Esophagus muscularis mucosa (tissue), 4 donors: Measurements from ENCODE around the gene FANCI.

Experiments
- EP300 ChIP-seq: sonication (generic); formaldehyde crosslinking; IDR thresholded peaks from one replicate; pipeline ENCODE4 v1.6.1; 2017; ENCODE audit warnings: antibody characterized with exemption
- POLR2A ChIP-seq: fragments of 450-650 bp; IDR thresholded peaks from one replicate; pipeline ENCODE4 v1.6.1; 2017; ENCODE audit warnings: antibody characterized with exemption, moderate library complexity, mild to moderate bottlenecking, low read depth
- TF ChIP-seq, protein P1 (sequence below), 3 experiments: fragments of 200-600 bp in 2 of 3; fragments of 450-650 bp in 1 of 3; sonication (generic) in 2 of 3; IDR thresholded peaks; one replicate each; pipeline ENCODE4 v1.5.1; 2017 to 2019; ENCODE audit warnings: antibody characterized with exemption in 3 of 3, mild to moderate bottlenecking in 2 of 3, moderate library complexity in 1 of 3

DNA sequence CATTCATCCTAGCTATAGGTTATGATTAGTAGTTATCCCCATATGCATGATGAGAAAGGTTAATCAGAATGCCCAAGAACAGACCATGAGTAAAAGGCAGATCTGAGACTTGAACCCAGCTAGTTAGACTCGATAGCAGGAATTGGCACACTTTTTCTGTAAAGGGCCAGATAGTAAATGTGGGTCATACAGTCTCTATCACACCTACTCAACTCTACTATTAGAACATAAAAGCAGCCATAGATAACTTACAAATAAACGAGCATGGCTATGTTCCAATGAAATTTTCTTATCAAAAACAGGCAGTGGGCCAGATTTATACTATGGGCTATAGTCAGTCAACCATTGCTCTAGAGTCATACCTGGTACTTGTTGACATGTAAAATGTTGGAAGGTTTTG lies 66.2 kb downstream of the FANCI start:
- TF ChIP-seq, protein P1, sequence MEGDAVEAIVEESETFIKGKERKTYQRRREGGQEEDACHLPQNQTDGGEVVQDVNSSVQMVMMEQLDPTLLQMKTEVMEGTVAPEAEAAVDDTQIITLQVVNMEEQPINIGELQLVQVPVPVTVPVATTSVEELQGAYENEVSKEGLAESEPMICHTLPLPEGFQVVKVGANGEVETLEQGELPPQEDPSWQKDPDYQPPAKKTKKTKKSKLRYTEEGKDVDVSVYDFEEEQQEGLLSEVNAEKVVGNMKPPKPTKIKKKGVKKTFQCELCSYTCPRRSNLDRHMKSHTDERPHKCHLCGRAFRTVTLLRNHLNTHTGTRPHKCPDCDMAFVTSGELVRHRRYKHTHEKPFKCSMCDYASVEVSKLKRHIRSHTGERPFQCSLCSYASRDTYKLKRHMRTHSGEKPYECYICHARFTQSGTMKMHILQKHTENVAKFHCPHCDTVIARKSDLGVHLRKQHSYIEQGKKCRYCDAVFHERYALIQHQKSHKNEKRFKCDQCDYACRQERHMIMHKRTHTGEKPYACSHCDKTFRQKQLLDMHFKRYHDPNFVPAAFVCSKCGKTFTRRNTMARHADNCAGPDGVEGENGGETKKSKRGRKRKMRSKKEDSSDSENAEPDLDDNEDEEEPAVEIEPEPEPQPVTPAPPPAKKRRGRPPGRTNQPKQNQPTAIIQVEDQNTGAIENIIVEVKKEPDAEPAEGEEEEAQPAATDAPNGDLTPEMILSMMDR (IDR thresholded peaks at IDR 0.05): no peak
- no peak for TF ChIP-seq POLR2A
- no peak for TF ChIP-seq EP300
